ENCODE data around the gene TMED10. TPM values are rescaled to one million over a fixed set of nuclear protein-coding genes. Genes with fewer than 3 reads are reported as not detected.

TMED10 gene
- total and polyA plus RNA-seq, 10 donors = 33.3 to 212 (median 171) TPM

- 88 to 97% (median 96%) methylated on average over 6 of the region's 6 CpGs for WGBS, 5 donors
- H3K4me3 ChIP-seq = no peak overlapping the region
- H3K27me3 ChIP-seq (replicated peaks in 1 of 7) = no peaks in the 10 kb centered on the region
- no peaks in the 10 kb centered on the region for H3K36me3 ChIP-seq
- no peaks in the 10 kb centered on the region for H3K9me3 ChIP-seq
- DNase-seq = peak; percentile 18
- no peak overlapping the region for H3K27ac ChIP-seq
- TF ChIP-seq CTCF (IDR thresholded peaks at IDR 0.05 in 8 of 11, conservative IDR thresholded peaks at IDR 0.05 in 3 of 11) (no peak), POLR2AphosphoS5 (IDR thresholded peaks at IDR 0.05) (no peak), POLR2A (IDR thresholded peaks at IDR 0.05) (no peak)
- intact Hi-C loops (cut with DNase I; ENCODE audit: low total_unique reads) = no loop called here
- peaks cover 0 to 13% (median 6%) of the 10 kb centered on the region in 6 donors for H3K4me1 ChIP-seq
Observed at GRCh38 chr14:75208843-75209242, 32.4 kb upstream of the TMED10 start.

- no peak for DNase-seq
- no peaks in the 10 kb centered on the region for H3K9me3 ChIP-seq
- H3K36me3 ChIP-seq = no peaks in the 10 kb centered on the region
- intact Hi-C loops (cut with DNase I; ENCODE audit: low total_unique reads) = no loop called here
- 95 to 97% (median 96%) methylated on average over 3 of the region's 3 CpGs for WGBS, 5 donors
- TF ChIP-seq POLR2A (IDR thresholded peaks at IDR 0.05) = no peak
- no peak for TF ChIP-seq CTCF (IDR thresholded peaks at IDR 0.05 in 8 of 11, conservative IDR thresholded peaks at IDR 0.05 in 3 of 11)
- no peak for TF ChIP-seq POLR2AphosphoS5 (IDR thresholded peaks at IDR 0.05)
- H3K4me1 ChIP-seq = peaks cover 0 to 13% (median 6%) of the 10 kb centered on the region in 6 donors
- H3K27me3 ChIP-seq (replicated peaks in 1 of 7) = no peaks in the 10 kb centered on the region
- no peak overlapping the region for H3K4me3 ChIP-seq
- H3K27ac ChIP-seq = no peak overlapping the region
Observed at GRCh38 chr14:75206190-75206589, 29.8 kb upstream of the TMED10 start.

DNA sequence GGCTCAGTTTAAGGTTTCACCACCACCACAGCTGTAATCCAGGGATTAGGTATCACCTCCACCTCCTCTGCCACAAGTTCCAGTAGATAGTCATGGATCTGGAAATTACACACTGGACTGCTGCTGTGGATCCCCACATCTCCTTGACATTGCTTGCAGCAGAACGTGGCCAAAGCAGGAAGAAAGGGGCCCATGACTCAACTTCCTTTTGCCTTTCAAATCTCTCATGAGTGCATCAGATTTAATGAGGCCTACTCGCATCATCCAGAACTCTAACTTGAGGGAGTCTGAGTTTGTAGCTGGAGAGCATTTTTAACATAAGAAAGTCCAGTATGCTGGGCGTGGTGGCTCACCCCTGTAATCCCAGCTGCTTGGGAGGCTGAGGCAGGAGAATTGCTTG is 29.2 kb upstream of the TMED10 start:
- no peak for TF ChIP-seq POLR2AphosphoS5 (IDR thresholded peaks at IDR 0.05)
- TF ChIP-seq CTCF (IDR thresholded peaks at IDR 0.05 in 8 of 11, conservative IDR thresholded peaks at IDR 0.05 in 3 of 11) = no peak
- no peak for TF ChIP-seq POLR2A (IDR thresholded peaks at IDR 0.05)
- no peaks in the 10 kb centered on the region for H3K36me3 ChIP-seq
- H3K27ac ChIP-seq = peak overlapping the region in 1 of 8 donors; percentile 21
- H3K9me3 ChIP-seq = no peaks in the 10 kb centered on the region
- no peaks in the 10 kb centered on the region for H3K27me3 ChIP-seq (replicated peaks in 1 of 7)
- H3K4me1 ChIP-seq = peaks cover 0 to 13% (median 6%) of the 10 kb centered on the region in 6 donors
- DNase-seq = peak; percentile 11
- 35 to 72% (median 59%) methylated on average over 3 of the region's 3 CpGs for WGBS, 5 donors
- intact Hi-C loops (cut with DNase I; ENCODE audit: low total_unique reads) = no loop called here
- no peak overlapping the region for H3K4me3 ChIP-seq

- Histone ChIP-seq H3K27me3 (replicated peaks in 1 of 7) (no peaks in the 10 kb centered on the region), H3K27ac (no peak overlapping the region), H3K9me3 (no peaks in the 10 kb centered on the region), H3K36me3 (no peaks in the 10 kb centered on the region), H3K4me1 (peaks cover 0 to 13% (median 7%) of the 10 kb centered on the region in 6 donors), H3K4me3 (no peak overlapping the region)
- peak; percentile 2 for DNase-seq
- TF ChIP-seq CTCF (IDR thresholded peaks at IDR 0.05 in 8 of 11, conservative IDR thresholded peaks at IDR 0.05 in 3 of 11) = no peak
- no peak for TF ChIP-seq POLR2A (IDR thresholded peaks at IDR 0.05)
- no peak for TF ChIP-seq POLR2AphosphoS5 (IDR thresholded peaks at IDR 0.05)
- 77 to 92% (median 81%) methylated on average over 3 of the region's 3 CpGs for WGBS, 5 donors
- intact Hi-C loops (cut with DNase I; ENCODE audit: low total_unique reads) = no loop called here
Observed at GRCh38 chr14:75204116-75204515, 27.7 kb upstream of the TMED10 start.

Data from spleen (tissue), 11 donors.